ENCODE measurements around the gene EFCC1.

EFCC1 gene

GRCh38 chr3:128997486-128998133 lies 3.5 kb upstream of the EFCC1 start:
- no peak overlapping the region for H3K27ac ChIP-seq (ENCODE audit: low read length)
- no peaks in the 10 kb centered on the region for H3K9me3 ChIP-seq (ENCODE audit: insufficient read depth, low read length)
- no peak overlapping the region for H3K4me2 ChIP-seq (ENCODE audit: low read length)

GRCh38 chr3:128998561-128998960 lies 2.5 kb upstream of the EFCC1 start:
- Histone ChIP-seq H3K27me3 (ENCODE audit: low read depth, low read length) (0 out of 2 replicates have a peak, but pooled peaks cover 4% of the 10 kb centered on the region), H3K27ac (ENCODE audit: low read length) (no peak overlapping the region), H3K36me3 (replicated peaks; ENCODE audit: low read depth, low read length) (no peaks in the 10 kb centered on the region), H3K9ac (ENCODE audit: low read length) (no peak overlapping the region), H3K79me2 (ENCODE audit: low read length) (no peaks in the 10 kb centered on the region), H3K4me1 (ENCODE audit: low read length) (peaks cover 5% of the 10 kb centered on the region), H3K9me3 (ENCODE audit: insufficient read depth, low read length) (no peaks in the 10 kb centered on the region), H3K4me3 (ENCODE audit: low read length) (no peak overlapping the region), H4K20me1 (ENCODE audit: insufficient read depth, low read length) (no peaks in the 10 kb centered on the region), H3K4me2 (ENCODE audit: low read length) (no peak overlapping the region), H2AFZ (ENCODE audit: low read depth, low read length) (no peak overlapping the region)
- no peak for TF ChIP-seq EZH2phosphoT487 (IDR thresholded peaks at IDR 0.05; ENCODE audit: low read depth)
- no peak for TF ChIP-seq CTCF (IDR thresholded peaks at IDR 0.05; ENCODE audit: low read depth, low read length)

More at GRCh38 chr3:128997486-128998133, 3.5 kb upstream of the EFCC1 start:
- Histone ChIP-seq H3K4me1 (ENCODE audit: low read length) (peaks cover 5% of the 10 kb centered on the region), H3K27me3 (ENCODE audit: low read depth, low read length) (0 out of 2 replicates have a peak, but pooled peaks cover 4% of the 10 kb centered on the region), H3K79me2 (ENCODE audit: low read length) (no peaks in the 10 kb centered on the region), H3K36me3 (replicated peaks; ENCODE audit: low read depth, low read length) (no peaks in the 10 kb centered on the region), H3K4me3 (ENCODE audit: low read length) (no peak overlapping the region), H3K9ac (ENCODE audit: low read length) (no peak overlapping the region), H2AFZ (ENCODE audit: low read depth, low read length) (no peak overlapping the region), H4K20me1 (ENCODE audit: insufficient read depth, low read length) (no peaks in the 10 kb centered on the region)
- TF ChIP-seq EZH2phosphoT487 (IDR thresholded peaks at IDR 0.05; ENCODE audit: low read depth) (no peak), CTCF (IDR thresholded peaks at IDR 0.05; ENCODE audit: low read depth, low read length) (no peak)

- 0 out of 2 replicates have a peak, but pooled peaks cover 4% of the 10 kb centered on the region for H3K27me3 ChIP-seq (ENCODE audit: low read depth, low read length)
These were observed 2.0 kb upstream of the EFCC1 start for GRCh38 chr3:128999102-128999501.

GRCh38 chr3:129000742-129001100 lies 383 bp upstream of the EFCC1 start:
- H3K27ac ChIP-seq (ENCODE audit: low read length), result no peak overlapping the region
- no peaks in the 10 kb centered on the region for H3K36me3 ChIP-seq (replicated peaks; ENCODE audit: low read depth, low read length)
- H3K4me1 ChIP-seq (ENCODE audit: low read length), result no peaks in the 10 kb centered on the region
- H2AFZ ChIP-seq (ENCODE audit: low read depth, low read length), result no peak overlapping the region
- H4K20me1 ChIP-seq (ENCODE audit: insufficient read depth, low read length), result no peaks in the 10 kb centered on the region
- TF ChIP-seq EZH2phosphoT487 (IDR thresholded peaks at IDR 0.05; ENCODE audit: low read depth) (no peak), CTCF (IDR thresholded peaks at IDR 0.05; ENCODE audit: low read depth, low read length) (no peak)
- no peaks in the 10 kb centered on the region for H3K27me3 ChIP-seq (ENCODE audit: low read depth, low read length)
- no peaks in the 10 kb centered on the region for H3K9me3 ChIP-seq (ENCODE audit: insufficient read depth, low read length)
- H3K4me3 ChIP-seq (ENCODE audit: low read length), result no peak overlapping the region
- H3K79me2 ChIP-seq (ENCODE audit: low read length), result no peaks in the 10 kb centered on the region
- no peak overlapping the region for H3K4me2 ChIP-seq (ENCODE audit: low read length)
- H3K9ac ChIP-seq (ENCODE audit: low read length), result no peak overlapping the region

More at GRCh38 chr3:128999102-128999501, 2.0 kb upstream of the EFCC1 start:
- Histone ChIP-seq H3K36me3 (replicated peaks; ENCODE audit: low read depth, low read length) (no peaks in the 10 kb centered on the region), H3K9ac (ENCODE audit: low read length) (no peak overlapping the region), H3K9me3 (ENCODE audit: insufficient read depth, low read length) (no peaks in the 10 kb centered on the region), H3K4me1 (ENCODE audit: low read length) (peaks cover 5% of the 10 kb centered on the region), H3K27ac (ENCODE audit: low read length) (no peak overlapping the region), H3K4me3 (ENCODE audit: low read length) (no peak overlapping the region), H4K20me1 (ENCODE audit: insufficient read depth, low read length) (no peaks in the 10 kb centered on the region), H3K4me2 (ENCODE audit: low read length) (no peak overlapping the region), H3K79me2 (ENCODE audit: low read length) (no peaks in the 10 kb centered on the region), H2AFZ (ENCODE audit: low read depth, low read length) (no peak overlapping the region)
- TF ChIP-seq EZH2phosphoT487 (IDR thresholded peaks at IDR 0.05; ENCODE audit: low read depth), result no peak
- TF ChIP-seq CTCF (IDR thresholded peaks at IDR 0.05; ENCODE audit: low read depth, low read length), result no peak
